Psoas muscle (tissue), 8 donors: Measurements from ENCODE around the gene CUL3. TPM values are rescaled to one million over a fixed set of nuclear protein-coding genes. Genes with fewer than 3 reads are reported as not detected.
"Not testable (repeated sequence)": the region's sequence is repeated elsewhere in the genome, so short reads cannot be mapped to it uniquely, and the experiment has no call there.

Experiments used
- ATAC-seq, 4 donors: fragments of 200-7000 bp; cut with Tn5 transposase; one replicate each; pipeline ENCODE4 v1.9.1; 2020; ENCODE audit warnings: moderate library complexity in 3 of 4, mild to moderate bottlenecking in 2 of 4
- DNase-seq, 2 donors: peaks; one replicate each; pipeline ENCODE4 v3.0.0-alpha.2; 2020
- H3K27ac ChIP-seq: fragments of 200-600 bp; one replicate; pipeline ENCODE4 v1.8.0; 2022
- H3K27me3 ChIP-seq, 3 donors: fragments of 200-600 bp in 1 of 3; one replicate each; pipeline versions ENCODE4 v1.6.1 to v1.8.0; 2013 to 2022; ENCODE audit warnings: low read length in 2 of 3, mild to moderate bottlenecking in 2 of 3, moderate library complexity in 1 of 3; ENCODE audit not compliant: insufficient read depth in 3 of 3
- H3K36me3 ChIP-seq, 2 donors: fragments of 200-600 bp in 1 of 2; one replicate each; pipeline versions ENCODE4 v1.6.1 to v1.8.0; 2013 to 2022; ENCODE audit warnings: low read depth in 1 of 2, mild to moderate bottlenecking in 1 of 2, moderate library complexity in 1 of 2; ENCODE audit not compliant: insufficient read depth in 1 of 2
- H3K4me1 ChIP-seq: fragments of 200-600 bp; one replicate; pipeline ENCODE4 v1.8.0; 2022
- H3K4me3 ChIP-seq: fragments of 200-600 bp; one replicate; pipeline ENCODE4 v1.8.0; 2022; ENCODE audit warnings: mild to moderate bottlenecking
- H3K9me3 ChIP-seq: fragments of 200-600 bp; one replicate; pipeline ENCODE4 v1.8.0; 2022
- WGBS, 3 donors: extraction: QIAGEN DNeasy Blood & Tissue Kit; methylation state at CpG; one replicate each; pipeline versions ENCODE4 v1.1.6 to v1.1.7; 2013; 5-methylcytosine and 5-hydroxymethylcytosine counted together
- intact Hi-C, 2 donors: fragments of 100-400 bp; cut with DNase I; formaldehyde crosslinking; loops; one replicate each; pipeline versions ENCODE4 v1.11.0 to v1.14.2; 2022
- polyA plus RNA-seq, 3 donors: library from polyadenylated mRNA; stranded (reverse); fragments of 200-250 nt; gene quantifications; one replicate each; pipeline ENCODE4 v1.2.3, GENCODE V29; 2013
- total RNA-seq, 4 donors: library from RNA; stranded (reverse); fragmentation: NEBNext Ultra II Directional in 2 of 4; extraction: Animal tissue kit (Norgen Biotek cat#: 25700) in 2 of 4; gene quantifications; one replicate each; pipeline versions ENCODE4 v1.2.1 to v1.2.4, GENCODE V29; 2021 to 2023
- TF ChIP-seq, protein P1 (sequence below): fragments of 200-600 bp; IDR thresholded peaks from one replicate; pipeline ENCODE4 v1.8.0; 2022; ENCODE audit warnings: antibody characterized with exemption
- donor health status: healthy with polysubstance abuse.
- donor health status: DM: no; HTN: no; CAD: no; lungs with moderate emphysema.
- donor health status: Bipolar disorder and iron deficiency.
- donor health status: healthy.
- donor health status: DM: yes; HTN: yes; CAD: no.
- donor health status: DM: no; HTN: no; CAD: no.
- donor health status: DM: no; HTN: no; CAD: no.
- donor health status: DM: yes; HTN: yes; CAD: no.

Gene CUL3
- total and polyA plus RNA-seq, 7 donors, result 103 to 218 (median 128) TPM

DNA sequence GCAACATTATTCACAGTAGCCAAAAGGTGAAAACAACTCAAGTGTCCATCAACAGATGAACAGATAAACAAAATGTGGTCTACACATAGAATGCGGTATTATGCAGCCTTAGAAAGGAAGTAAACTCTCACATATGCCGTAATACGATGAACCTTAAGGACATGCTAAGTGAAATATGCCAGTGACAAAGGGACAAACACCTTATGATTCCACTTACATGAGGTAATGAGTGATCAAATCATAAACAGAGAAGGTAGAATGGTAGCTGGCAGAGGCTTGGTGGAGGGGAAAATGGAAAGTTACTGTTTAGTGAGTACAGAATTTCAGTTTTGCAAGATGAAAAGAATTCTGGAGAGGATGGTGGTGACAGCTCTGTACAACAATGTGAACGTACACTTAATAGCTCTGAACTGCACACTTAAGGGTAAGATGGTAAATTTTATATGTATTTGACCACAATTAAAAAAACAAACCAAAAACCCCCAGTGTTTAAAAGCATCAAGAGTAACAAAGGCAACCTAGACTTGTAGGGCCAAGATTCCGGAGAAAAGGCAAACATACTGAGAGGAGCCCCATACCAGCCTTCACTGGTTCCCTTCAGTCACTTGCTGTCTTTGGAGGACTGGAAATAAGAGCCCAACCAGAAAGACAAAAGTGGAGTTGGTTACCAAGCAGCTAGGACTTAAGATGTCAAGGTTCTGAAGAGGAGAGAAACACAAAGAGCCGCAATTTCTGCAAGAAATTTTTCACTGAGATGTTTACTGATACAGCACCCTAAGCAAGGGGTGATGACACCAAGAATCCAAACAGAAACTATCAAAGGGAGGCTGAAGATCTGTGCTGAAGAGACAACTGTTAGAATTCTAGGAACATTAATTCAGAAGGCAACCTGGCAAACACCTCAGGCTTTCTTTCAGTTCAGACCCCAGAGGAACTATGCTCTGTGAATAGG lies 61.3 kb downstream of the CUL3 start:
- DNase-seq, result no peak
- ATAC-seq, result peak in 2 of 4 donors; percentile 19 to 20
- 85 to 93% (median 89%) methylated on average over 6 of the region's 6 CpGs for WGBS, 3 donors
- TF ChIP-seq, protein P1, sequence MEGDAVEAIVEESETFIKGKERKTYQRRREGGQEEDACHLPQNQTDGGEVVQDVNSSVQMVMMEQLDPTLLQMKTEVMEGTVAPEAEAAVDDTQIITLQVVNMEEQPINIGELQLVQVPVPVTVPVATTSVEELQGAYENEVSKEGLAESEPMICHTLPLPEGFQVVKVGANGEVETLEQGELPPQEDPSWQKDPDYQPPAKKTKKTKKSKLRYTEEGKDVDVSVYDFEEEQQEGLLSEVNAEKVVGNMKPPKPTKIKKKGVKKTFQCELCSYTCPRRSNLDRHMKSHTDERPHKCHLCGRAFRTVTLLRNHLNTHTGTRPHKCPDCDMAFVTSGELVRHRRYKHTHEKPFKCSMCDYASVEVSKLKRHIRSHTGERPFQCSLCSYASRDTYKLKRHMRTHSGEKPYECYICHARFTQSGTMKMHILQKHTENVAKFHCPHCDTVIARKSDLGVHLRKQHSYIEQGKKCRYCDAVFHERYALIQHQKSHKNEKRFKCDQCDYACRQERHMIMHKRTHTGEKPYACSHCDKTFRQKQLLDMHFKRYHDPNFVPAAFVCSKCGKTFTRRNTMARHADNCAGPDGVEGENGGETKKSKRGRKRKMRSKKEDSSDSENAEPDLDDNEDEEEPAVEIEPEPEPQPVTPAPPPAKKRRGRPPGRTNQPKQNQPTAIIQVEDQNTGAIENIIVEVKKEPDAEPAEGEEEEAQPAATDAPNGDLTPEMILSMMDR, result no peak
- H3K27ac ChIP-seq, result no peak overlapping the region
- intact Hi-C loops, result loop anchor here in 1 of 2 donors (10.0 kb wide), 1 partner anchor 51 kb away; no protein-coding TSS in a partner anchor
- no peaks in the 10 kb centered on the region for H3K9me3 ChIP-seq
- H3K4me1 ChIP-seq, result peaks cover 79% of the 10 kb centered on the region
- H3K4me3 ChIP-seq, result no peak overlapping the region
- H3K36me3 ChIP-seq, result no peaks in the 10 kb centered on the region
- H3K27me3 ChIP-seq, result no peaks in the 10 kb centered on the region

DNA sequence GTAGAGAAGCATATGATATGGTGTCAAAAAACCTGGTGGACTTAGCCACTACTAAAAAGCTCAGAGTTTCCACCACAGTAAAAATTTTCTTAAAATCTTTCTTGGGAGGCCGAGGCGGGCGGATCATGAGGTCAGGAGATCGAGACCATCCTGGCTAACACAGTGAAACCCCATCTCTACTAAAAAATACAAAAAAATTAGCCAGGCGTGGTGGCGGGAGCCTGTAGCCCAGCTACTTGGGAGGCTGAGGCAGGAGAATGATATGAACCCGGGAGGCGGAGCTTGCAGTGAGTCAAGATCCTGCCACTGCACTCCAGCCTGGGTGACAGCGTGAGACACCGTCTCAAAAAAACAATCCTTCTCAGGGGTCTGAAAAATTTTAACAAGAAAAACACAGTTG lies 62.7 kb downstream of the CUL3 start:
- H3K36me3 ChIP-seq, H3K27ac ChIP-seq, DNase-seq, H3K4me3 ChIP-seq, H3K9me3 ChIP-seq, H3K27me3 ChIP-seq, ATAC-seq: not testable (repeated sequence)
- WGBS, 3 donors, result 97 to 99% (median 98%) methylated on average over 10 of the region's 10 CpGs
- peaks cover 67% of the 10 kb centered on the region for H3K4me1 ChIP-seq
- intact Hi-C loops, result loop anchor here in 1 of 2 donors (10.0 kb wide), 1 partner anchor 52 kb away; no protein-coding TSS in a partner anchor

DNA sequence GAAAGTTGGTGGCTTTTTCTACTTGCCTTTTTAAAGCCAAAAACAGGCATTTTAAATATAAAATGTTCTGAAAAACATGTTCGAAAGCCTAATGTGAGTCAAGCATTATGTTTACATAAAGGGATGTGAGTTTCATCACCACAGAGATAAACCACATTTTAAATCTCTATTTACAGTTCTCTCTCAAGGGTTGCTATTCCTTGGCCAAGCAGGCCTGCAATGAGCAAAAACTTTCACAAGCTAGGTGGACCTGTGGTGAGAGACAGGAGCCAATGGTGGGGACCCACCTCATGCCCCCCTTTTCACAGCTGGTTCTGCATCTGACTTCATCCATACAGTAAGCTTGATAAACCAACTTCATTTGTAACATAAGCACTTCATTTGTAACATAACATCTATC lies 65.1 kb downstream of the CUL3 start:
- Histone ChIP-seq H3K36me3 (no peaks in the 10 kb centered on the region), H3K4me3 (no peak overlapping the region), H3K9me3 (no peaks in the 10 kb centered on the region), H3K4me1 (peaks cover 49% of the 10 kb centered on the region), H3K27ac (no peak overlapping the region), H3K27me3 (no peaks in the 10 kb centered on the region)
- WGBS, 3 donors, result 82 to 95% (median 86%) methylated on average over 1 of the region's 1 CpG
- ATAC-seq (peak in 1 of 4 donors; percentile 33), DNase-seq (no peak)
- intact Hi-C loops, result loop anchor here in 1 of 2 donors (10.0 kb wide), 1 partner anchor 55 kb away; no protein-coding TSS in a partner anchor
- TF ChIP-seq, protein P1, result no peak

DNA sequence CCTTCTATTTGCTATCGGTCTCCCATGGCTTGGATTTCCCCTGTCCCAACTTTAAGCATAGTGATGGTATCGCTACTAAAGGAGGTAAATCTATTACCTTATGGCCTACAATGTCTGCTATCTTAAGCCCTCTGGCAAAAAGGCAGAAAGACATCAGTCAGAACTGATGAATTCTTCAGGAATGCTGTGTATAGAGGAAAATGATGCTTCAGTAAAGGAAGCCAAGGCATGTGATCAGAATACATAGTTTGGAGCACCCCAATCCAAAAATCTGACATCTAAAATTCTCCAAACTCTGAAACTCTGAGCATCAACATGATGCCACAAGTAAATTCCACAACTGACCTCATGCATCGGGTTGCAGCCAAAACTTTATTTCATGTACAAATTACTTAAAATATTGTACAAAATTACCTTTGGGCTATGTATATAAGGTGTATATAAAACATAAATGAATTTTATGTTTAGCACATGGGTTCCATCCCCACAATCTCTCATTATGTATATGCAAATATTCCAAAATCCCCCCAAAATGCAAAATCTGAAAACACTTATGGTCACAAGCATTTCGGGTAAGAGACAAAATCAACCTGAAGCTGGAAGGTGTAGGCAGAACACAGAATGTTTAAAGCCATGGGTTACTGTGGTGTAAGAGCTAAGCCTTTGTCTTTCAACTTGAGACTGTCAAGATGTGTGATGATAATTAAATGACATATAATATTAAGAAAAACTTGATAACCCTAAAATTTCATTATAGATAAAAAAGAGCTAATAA lies 66.2 kb downstream of the CUL3 start:
- Histone ChIP-seq H3K9me3 (no peaks in the 10 kb centered on the region), H3K4me3 (no peak overlapping the region), H3K27me3 (no peaks in the 10 kb centered on the region), H3K4me1 (peaks cover 39% of the 10 kb centered on the region), H3K27ac (no peak overlapping the region), H3K36me3 (no peaks in the 10 kb centered on the region)
- ATAC-seq (no peak), DNase-seq (no peak)
- TF ChIP-seq, protein P1, result no peak
- intact Hi-C loops, result no loop called here
- 92 to 93% (median 93%) methylated on average over 4 of the region's 4 CpGs for WGBS, 3 donors

DNA sequence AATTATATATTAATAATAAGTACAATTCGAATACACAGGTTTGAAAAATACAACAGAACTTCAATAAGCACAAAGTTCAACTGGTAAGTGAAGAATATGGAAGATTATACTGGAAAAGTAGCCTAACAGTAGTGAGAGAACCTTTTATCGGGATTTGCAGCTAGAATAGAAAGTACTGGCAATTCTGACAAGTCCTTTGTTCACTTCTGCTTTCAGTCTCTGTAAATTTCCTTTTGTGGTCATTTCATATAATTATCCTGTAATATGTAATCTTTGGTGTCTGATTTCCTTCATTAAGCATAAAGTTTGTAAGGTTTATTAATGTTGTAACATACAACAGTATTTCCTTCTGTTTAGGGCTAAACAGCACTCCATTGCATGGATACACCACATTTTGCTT lies 67.2 kb downstream of the CUL3 start:
- H3K4me3 ChIP-seq, result no peak overlapping the region
- no peaks in the 10 kb centered on the region for H3K27me3 ChIP-seq
- H3K27ac ChIP-seq, result no peak overlapping the region
- ATAC-seq, result no peak
- peaks cover 0 to 4% of the 10 kb centered on the region in 2 donors for H3K36me3 ChIP-seq
- no peak for DNase-seq
- 87 to 93% (median 93%) methylated on average over 2 of the region's 2 CpGs for WGBS, 3 donors
- no peaks in the 10 kb centered on the region for H3K9me3 ChIP-seq
- peaks cover 31% of the 10 kb centered on the region for H3K4me1 ChIP-seq
- TF ChIP-seq, protein P1, result no peak
- intact Hi-C loops, result no loop called here

DNA sequence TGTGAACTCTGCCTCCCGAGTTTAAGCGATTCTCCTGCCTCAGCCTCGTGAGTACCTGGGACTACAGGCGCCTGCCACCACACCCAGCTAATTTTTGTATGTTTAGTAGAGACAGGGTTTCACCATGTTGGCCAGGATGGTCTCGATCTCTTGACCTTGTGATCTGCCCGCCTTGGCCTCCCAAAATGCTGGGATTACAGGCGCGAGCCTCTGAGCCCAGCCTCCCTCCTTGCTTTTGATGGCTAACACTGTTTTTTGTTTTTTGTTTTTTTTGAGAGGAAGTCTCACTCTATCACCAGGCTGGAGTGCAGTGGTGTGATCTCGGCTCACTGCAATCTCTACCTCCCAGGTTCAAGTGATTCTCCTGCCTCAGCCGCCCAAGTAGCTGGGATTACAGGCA lies 68.8 kb downstream of the CUL3 start:
- peaks cover 24% of the 10 kb centered on the region for H3K4me1 ChIP-seq
- H3K9me3 ChIP-seq, H3K27me3 ChIP-seq, H3K4me3 ChIP-seq, ATAC-seq, H3K27ac ChIP-seq, H3K36me3 ChIP-seq, DNase-seq, intact Hi-C loops: not testable (repeated sequence)
- whole genome bisulfite sequencing, 3 donors, result 98% methylated on average over 10 of the region's 10 CpGs
